HepG2 (cell line): ENCODE measurements around the gene FAM20C. TPM values are rescaled to one million over a fixed set of nuclear protein-coding genes. Genes with fewer than 3 reads are reported as not detected.

Source experiments
- CAMTA2 ChIP-seq: sonication (generic); formaldehyde crosslinking; IDR thresholded peaks from 2 replicates; pipeline ENCODE4 v1.4.0; 2020; ENCODE audit warnings: mild to moderate bottlenecking, missing genetic modification reagents, borderline replicate concordance
- CSRNP2 ChIP-seq: sonication (generic); formaldehyde crosslinking; conservative IDR thresholded peaks from 2 replicates; pipeline ENCODE4 v1.8.0; 2022; ENCODE audit warnings: low read depth, missing genetic modification reagents
- MYNN ChIP-seq: sonication (generic); formaldehyde crosslinking; IDR thresholded peaks from 2 replicates; pipeline ENCODE4 v1.4.0; 2020; ENCODE audit warnings: mild to moderate bottlenecking, low read depth, missing genetic modification reagents
- PLSCR1 ChIP-seq: sonication (generic); formaldehyde crosslinking; IDR thresholded peaks from 2 replicates; pipeline ENCODE4 v1.5.0; 2020; ENCODE audit warnings: missing genetic modification reagents, mild to moderate bottlenecking, borderline replicate concordance
- SOX6 ChIP-seq, 2 experiments: fragments of 450-650 bp in 1 of 2; sonication (generic) in 1 of 2; formaldehyde crosslinking in 1 of 2; IDR thresholded peaks; 2 replicates each; pipeline versions ENCODE4 v1.4.0 to v1.6.1; 2017 to 2020; ENCODE audit warnings: antibody characterized with exemption in 1 of 2, mild to moderate bottlenecking in 1 of 2, missing genetic modification reagents in 1 of 2
- ZBTB2 ChIP-seq: sonication (generic); formaldehyde crosslinking; IDR thresholded peaks from 2 replicates; pipeline ENCODE4 v1.8.0; 2022; ENCODE audit warnings: low read depth, missing genetic modification reagents
- ZNF20 ChIP-seq: sonication (generic); formaldehyde crosslinking; IDR thresholded peaks from 2 replicates; pipeline ENCODE4 v1.4.0; 2020; ENCODE audit warnings: mild to moderate bottlenecking, moderate library complexity, missing genetic modification reagents
- ZNF407 ChIP-seq: sonication (generic); formaldehyde crosslinking; IDR thresholded peaks from one replicate; pipeline ENCODE4 v1.5.1; 2020; ENCODE audit warnings: mild to moderate bottlenecking, missing genetic modification reagents; ENCODE audit errors: not compliant biosample characterization
- ZNF777 ChIP-seq: sonication (generic); formaldehyde crosslinking; IDR thresholded peaks from 2 replicates; pipeline ENCODE4 v1.4.0; 2020; ENCODE audit warnings: missing genetic modification reagents
- polyA plus RNA-seq, 8 experiments: library from polyadenylated mRNA; depleted of rRNA in 3 of 8; stranded (reverse) in 7 of 8; unstranded in 1 of 8; fragments of >200 nt; fragmentation: Illumina TruSeq in 4 of 8; extraction: Trizol in 4 of 8; gene quantifications; 2 replicates each; pipeline versions ENCODE4 v1.2.1 to v1.2.3, GENCODE V29; 2011 to 2016; ENCODE audit warnings: low read depth in 4 of 8, missing spikeins in 1 of 8, mixed read lengths in 1 of 8; ENCODE audit not compliant: insufficient read depth in 1 of 8
- total RNA-seq, 5 experiments: library from RNA; depleted of rRNA; stranded (reverse); fragments of >200 nt; fragmentation: Illumina TruSeq; extraction: Trizol; gene quantifications; 2 replicates each; pipeline ENCODE4 v1.2.3, GENCODE V29; 2016; ENCODE audit warnings: low read depth in 1 of 5
- TF ChIP-seq, protein P1 (sequence below): sonication (generic); formaldehyde crosslinking; IDR thresholded peaks from 2 replicates; pipeline ENCODE4 v1.4.0; 2020; ENCODE audit warnings: mild to moderate bottlenecking, missing genetic modification reagents, borderline replicate concordance
- TF ChIP-seq, protein P2 (sequence below): sonication (generic); formaldehyde crosslinking; IDR thresholded peaks from 2 replicates; pipeline ENCODE4 v1.5.1; 2020; ENCODE audit warnings: missing genetic modification reagents, mild to moderate bottlenecking, borderline replicate concordance

Gene FAM20C
- total and polyA plus RNA-seq, 2 of the 13 experiments (the other 11 are each of a cell fraction or from before 2014, with no cell fraction given) = 11.9 to 19.9 TPM

DNA sequence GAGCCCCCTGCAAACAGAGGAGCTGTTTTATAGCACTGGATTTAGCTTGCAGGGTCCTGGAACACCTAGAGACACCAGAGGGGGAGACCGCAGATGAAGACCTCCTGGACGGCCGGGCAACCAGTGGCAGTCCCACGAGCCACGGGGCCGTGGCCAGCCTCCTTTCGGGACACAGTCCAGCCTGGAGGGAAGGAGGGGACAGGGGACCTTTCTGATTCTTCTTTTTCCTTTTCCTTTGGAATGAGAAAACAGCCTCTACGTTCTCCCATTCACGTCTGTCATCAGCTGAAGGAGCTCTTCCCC lies 35.4 kb upstream of the FAM20C start (continued):
- no peak for TF ChIP-seq CSRNP2 (CRISPR knock-in tag)
- no peak for TF ChIP-seq ZNF777 (CRISPR knock-in tag)
- no peak for TF ChIP-seq SOX6 (IDR thresholded peaks at IDR 0.05)
- no peak for TF ChIP-seq SOX6 (CRISPR knock-in tag; IDR thresholded peaks at IDR 0.05)
- no peak for TF ChIP-seq ZNF407 (CRISPR knock-in tag)
- TF ChIP-seq CAMTA2 (CRISPR knock-in tag) = no peak
- TF ChIP-seq, protein P1, sequence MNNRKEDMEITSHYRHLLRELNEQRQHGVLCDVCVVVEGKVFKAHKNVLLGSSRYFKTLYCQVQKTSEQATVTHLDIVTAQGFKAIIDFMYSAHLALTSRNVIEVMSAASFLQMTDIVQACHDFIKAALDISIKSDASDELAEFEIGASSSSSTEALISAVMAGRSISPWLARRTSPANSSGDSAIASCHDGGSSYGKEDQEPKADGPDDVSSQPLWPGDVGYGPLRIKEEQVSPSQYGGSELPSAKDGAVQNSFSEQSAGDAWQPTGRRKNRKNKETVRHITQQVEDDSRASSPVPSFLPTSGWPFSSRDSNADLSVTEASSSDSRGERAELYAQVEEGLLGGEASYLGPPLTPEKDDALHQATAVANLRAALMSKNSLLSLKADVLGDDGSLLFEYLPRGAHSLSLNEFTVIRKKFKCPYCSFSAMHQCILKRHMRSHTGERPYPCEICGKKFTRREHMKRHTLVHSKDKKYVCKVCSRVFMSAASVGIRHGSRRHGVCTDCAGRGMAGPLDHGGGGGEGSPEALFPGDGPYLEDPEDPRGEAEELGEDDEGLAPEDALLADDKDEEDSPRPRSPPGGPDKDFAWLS (CRISPR knock-in tag) = no peak
- no peak for TF ChIP-seq PLSCR1 (CRISPR knock-in tag)
- no peak for TF ChIP-seq MYNN
- TF ChIP-seq ZNF20 (CRISPR knock-in tag) = no peak
- TF ChIP-seq, protein P2, sequence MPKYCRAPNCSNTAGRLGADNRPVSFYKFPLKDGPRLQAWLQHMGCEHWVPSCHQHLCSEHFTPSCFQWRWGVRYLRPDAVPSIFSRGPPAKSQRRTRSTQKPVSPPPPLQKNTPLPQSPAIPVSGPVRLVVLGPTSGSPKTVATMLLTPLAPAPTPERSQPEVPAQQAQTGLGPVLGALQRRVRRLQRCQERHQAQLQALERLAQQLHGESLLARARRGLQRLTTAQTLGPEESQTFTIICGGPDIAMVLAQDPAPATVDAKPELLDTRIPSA = no peak
- no peak for TF ChIP-seq ZBTB2
